Measurements from ENCODE around the gene CCDC112. TPM values are rescaled to one million over a fixed set of nuclear protein-coding genes. Genes with fewer than 3 reads are reported as not detected.
"Not testable (repeated sequence)": the region's sequence is repeated elsewhere in the genome, so short reads cannot be mapped to it uniquely, and the experiment has no call there.

Gene CCDC112, protein sequence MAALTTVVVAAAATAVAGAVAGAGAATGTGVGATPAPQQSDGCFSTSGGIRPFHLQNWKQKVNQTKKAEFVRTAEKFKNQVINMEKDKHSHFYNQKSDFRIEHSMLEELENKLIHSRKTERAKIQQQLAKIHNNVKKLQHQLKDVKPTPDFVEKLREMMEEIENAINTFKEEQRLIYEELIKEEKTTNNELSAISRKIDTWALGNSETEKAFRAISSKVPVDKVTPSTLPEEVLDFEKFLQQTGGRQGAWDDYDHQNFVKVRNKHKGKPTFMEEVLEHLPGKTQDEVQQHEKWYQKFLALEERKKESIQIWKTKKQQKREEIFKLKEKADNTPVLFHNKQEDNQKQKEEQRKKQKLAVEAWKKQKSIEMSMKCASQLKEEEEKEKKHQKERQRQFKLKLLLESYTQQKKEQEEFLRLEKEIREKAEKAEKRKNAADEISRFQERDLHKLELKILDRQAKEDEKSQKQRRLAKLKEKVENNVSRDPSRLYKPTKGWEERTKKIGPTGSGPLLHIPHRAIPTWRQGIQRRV
- 3.4 and 4.7 TPM in 2 replicates for total RNA-seq (2014; rRNA removed; shearing (Covaris generic))

DNA sequence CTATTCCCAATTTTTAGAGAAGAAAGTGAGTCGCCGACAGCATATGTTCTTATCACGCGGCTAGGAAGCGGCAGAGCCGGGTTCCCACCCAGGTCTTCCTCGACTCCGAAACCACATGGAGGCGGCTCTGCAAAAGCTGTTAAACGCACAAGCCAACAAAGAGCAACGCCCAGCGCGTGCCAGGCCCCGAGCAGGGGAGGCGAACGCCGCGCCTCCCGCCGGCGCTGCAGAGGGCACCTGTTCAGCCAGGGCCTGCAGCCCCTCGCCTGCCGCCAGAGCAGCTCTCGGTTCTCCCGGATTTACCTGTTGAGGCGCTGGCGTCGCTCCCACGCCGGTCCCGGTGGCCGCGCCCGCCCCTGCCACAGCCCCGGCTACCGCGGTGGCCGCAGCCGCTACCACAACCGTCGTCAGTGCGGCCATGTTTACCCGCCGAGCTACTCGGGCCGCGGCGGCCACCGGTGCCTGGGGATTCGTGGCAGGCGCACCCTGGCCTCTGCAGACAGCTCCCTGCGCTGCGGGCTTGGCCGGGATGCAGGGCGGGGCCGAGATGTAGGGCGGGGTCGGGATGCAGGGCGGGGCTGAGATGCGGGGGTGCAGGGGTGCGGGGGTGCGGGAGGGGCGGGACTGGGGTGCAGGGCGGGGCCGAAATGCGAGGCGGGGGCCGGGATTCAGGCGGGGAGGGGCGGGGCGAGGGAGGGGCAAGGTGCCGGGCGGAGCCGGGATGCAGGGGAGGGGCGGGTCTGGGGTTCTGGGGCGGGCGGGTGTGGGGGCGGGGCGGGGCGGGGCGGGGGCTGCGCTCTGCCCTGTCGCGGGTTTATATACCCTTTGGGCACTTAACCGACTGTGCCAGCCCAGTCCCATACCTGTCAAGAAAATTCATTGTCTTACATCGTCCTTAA, at the start of gene CCDC112:
Gene CCDC112, minus strand, starts transcription at position 531 of the 899 bp plus-strand sequence. Its CDS starts 111 bp downstream, at position 420.
- DNase-seq (ENCODE audit: low spot score): peak; percentile 75

GRCh38 chr5:115345344-115345743, 48.9 kb upstream of the CCDC112 start:
- no peak for DNase-seq (ENCODE audit: low spot score)

DNA sequence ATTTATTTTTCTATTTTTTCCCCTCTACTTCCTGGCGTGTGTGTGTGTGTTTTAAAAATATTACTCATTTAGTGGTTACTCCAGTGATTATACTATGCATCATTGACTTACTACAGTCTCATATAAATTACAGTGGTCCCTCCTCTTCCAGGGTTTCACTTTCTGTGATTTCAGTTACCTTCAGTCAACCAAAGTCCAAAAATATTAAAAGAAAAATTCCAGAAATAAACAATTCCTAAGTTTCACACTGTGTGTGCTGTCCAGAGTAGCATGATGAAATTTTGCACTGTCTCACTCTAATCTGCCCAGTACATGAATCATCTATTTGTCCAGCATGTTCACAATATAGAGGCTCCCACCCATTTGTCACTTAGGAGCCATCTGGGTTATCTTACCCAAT, 47.4 kb upstream of the CCDC112 start:
- DNase-seq (ENCODE audit: low spot score): no peak

GRCh38 chr5:115342590-115343377, 46.3 kb upstream of the CCDC112 start:
- DNase-seq (ENCODE audit: low spot score): peak; percentile 91

GRCh38 chr5:115341745-115342144, 45.3 kb upstream of the CCDC112 start:
- DNase-seq (ENCODE audit: low spot score): no peak

GRCh38 chr5:115338851-115339250, 42.4 kb upstream of the CCDC112 start:
- no peak for DNase-seq (ENCODE audit: low spot score)

DNA sequence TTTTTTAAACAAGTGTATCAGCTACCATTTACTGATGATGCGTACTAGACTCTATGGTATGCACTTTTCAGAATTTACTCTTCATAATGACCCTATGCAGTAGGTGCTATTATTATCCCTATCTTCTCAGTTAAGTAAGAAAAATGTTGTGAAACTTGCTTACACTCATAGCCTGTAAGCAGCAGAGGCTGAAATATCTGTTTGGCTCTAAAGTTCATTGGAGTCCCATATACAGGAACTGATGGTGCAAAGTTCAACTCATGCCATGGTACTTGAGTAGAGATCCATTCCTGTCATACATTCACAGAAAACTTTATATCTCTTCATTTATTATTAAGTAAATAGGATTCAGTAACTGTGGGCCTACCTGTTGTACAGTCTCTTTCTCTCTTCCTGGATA, 41.4 kb upstream of the CCDC112 start:
- DNase-seq (ENCODE audit: low spot score): no peak

GRCh38 chr5:115336964-115337363, 40.5 kb upstream of the CCDC112 start:
- DNase-seq (ENCODE audit: low spot score): no peak

DNA sequence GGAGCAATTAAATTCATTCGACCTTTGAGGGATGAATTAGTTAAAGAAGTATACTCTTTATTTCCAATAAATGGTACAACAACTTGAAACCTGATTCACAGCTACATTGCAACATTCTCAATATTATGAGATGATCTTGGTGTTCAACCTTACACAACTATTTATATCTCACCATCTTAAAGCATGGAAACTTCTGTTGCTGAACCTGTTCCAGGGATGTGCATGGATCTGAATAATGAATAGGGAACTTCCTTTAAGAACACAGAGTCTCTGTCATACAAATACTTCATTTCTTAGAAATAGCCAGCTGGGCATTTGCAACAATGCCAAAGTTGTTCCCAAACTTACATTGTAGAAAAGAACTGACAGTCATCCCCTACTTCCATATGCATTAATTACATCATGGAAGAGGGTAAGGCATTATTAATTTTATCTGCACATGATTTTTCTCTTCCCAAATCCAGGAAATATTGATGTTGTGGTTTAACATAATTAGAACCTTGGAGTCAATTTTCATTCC, 39.8 kb upstream of the CCDC112 start:
- DNase-seq (ENCODE audit: low spot score): no peak

DNA sequence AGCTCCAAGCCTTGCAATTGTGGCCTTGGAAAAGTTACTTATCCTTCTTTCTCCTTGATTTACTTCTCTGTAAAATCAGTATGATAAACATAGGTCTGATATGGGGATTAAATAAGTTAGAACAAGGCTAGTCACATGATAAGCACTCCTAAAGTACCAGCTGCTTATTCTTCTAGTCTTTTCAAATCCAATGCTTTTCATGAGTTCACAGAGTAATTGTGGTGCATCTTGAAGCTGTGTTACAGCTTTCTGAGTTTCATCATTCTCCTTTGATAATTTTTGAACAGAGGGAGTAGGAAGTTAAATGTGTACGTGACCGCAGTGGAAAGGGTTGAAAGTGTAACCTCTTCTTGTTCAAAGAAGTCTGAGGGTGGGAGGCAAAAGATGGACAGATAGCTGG, 38.8 kb upstream of the CCDC112 start:
- DNase-seq (ENCODE audit: low spot score): no peak

DNA sequence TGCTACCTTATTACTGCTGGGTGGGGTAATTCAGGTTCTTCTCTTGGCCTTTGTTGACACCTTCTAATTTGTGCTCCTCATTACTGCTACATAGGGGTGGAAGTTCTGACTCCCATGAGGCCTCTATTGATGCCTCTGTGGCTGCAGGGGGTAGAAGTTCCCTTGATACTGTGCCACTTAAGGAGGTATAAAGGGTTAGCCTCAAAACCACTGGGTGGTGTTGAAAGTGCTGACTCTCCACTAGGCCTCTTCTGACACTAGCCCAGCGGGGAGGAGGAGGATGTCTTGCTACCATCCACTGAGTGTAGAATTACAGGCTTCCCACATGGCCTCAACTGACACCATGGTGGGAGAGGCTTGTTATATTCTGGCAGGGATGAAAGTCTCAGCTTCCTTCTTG, 36.7 kb upstream of the CCDC112 start:
- DNase-seq (ENCODE audit: low spot score): no peak

- no peak for DNase-seq (ENCODE audit: low spot score)
Observed at GRCh38 chr5:115330830-115331229, 34.4 kb upstream of the CCDC112 start.

DNA sequence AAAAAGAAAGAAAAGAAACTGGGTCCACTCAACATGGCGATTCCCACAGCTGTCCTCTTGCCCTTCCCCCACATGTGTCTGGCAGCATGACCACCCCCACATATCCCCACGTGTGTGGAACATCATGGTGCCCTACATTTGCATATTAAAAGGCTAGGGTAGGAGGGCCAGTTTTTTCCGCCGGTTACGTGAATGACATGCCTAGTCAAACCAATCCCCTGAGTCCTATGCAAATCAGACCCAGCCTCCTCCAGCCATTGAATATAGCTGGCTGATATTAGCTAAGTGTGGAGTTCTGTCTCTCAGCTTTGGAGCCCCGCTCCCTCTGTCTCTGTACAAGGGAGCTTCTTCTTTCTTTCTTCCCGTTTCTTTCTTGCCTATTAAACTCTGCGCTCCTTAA, 33.0 kb upstream of the CCDC112 start:
- DNase-seq (ENCODE audit: low spot score): no peak

- DNase-seq (ENCODE audit: low spot score): not testable (repeated sequence)
Observed at GRCh38 chr5:115328617-115329274, 32.3 kb upstream of the CCDC112 start.

- DNase-seq (ENCODE audit: low spot score): no peak
Observed at GRCh38 chr5:115325296-115325959, 29.0 kb upstream of the CCDC112 start.

- no peak for DNase-seq (ENCODE audit: low spot score)
Observed at GRCh38 chr5:115324021-115324420, 27.6 kb upstream of the CCDC112 start.

GRCh38 chr5:115322729-115323128, 26.3 kb upstream of the CCDC112 start:
- DNase-seq (ENCODE audit: low spot score): no peak

GRCh38 chr5:115321309-115321708, 24.9 kb upstream of the CCDC112 start:
- no peak for DNase-seq (ENCODE audit: low spot score)

GRCh38 chr5:115320515-115320914, 24.1 kb upstream of the CCDC112 start:
- no peak for DNase-seq (ENCODE audit: low spot score)

DNA sequence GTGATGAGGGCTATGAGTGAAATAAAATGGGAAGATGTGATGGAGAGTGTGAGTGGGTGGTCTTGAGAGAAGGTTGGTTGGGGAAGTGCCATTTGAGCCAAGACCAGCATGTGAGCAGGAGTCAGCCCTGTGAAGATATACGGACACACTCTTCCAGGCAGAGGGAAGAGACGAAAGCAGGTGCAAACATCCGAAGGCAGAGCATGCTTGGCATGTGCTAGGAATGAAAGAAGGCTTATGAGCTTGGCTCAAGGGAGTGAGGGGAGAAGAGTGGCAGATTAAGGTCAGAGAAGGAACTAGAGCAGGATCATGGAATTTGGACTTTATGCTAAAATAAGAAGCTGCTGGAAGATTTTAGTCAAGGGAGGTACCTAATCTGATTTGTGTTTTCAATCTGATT, 23.6 kb upstream of the CCDC112 start:
- DNase-seq (ENCODE audit: low spot score): no peak
